ENCODE measurements around the gene PLCH1.
"Not testable (repeated sequence)": the region's sequence is repeated elsewhere in the genome, so short reads cannot be mapped to it uniquely, and the experiment has no call there.

Gene PLCH1

DNA sequence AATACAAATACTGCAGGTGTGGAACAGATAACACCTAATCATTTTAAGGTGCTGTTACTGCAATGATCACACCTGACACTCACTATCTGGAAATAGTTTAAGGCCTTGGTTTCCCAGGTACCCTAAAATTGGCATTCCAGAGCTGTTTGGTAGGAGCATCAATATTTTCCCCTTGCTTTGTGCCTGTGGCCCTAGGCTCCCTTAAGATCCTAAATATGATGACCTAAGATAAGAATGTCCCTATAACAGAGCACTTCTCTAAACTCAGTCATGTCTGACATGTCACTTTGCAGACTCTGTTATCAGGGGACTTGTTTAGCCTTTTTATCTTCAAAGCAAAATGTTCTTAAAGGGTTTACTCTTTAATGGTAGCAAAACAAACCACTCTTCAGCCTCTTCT, 335.5 kb downstream of the PLCH1 start:
- DNase-seq = no peak

DNA sequence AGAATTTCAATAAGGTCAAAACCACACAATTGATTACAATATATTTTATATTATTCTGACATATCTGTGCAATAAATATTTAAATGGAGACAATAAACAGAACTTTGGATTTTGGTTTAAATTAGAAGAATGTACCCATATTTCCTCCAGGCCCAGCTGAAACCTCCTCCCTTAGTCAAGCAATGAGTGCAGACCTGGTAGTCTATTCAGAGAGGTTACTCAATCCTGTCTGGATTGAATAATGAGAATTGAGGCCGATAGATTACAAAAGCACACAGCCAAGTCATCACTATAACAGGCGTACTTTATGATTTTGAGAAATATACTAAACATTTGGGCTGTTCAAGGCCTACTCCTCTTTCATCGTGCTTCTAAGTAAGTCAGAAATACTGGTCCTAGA, 336.9 kb downstream of the PLCH1 start:
- no peak for DNase-seq

DNA sequence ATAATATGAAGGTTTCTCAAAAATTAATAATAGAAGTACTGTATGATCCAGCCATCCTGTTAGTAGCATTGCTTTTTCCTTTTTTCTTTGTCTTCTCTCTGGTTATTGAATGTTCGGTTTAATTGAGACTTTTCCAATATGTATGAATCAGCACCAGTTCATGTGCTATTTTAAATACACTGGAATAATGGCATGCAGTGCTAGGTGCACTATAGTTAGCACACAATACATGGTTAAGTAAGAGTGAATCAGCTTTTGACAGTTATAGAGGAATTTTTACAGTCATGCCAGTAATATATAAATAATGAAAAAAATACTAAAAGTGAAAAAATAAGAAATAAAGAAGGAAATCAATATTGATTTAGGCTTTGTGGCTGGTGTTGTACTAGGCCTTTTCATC, 337.5 kb downstream of the PLCH1 start:
- no peak for DNase-seq

DNA sequence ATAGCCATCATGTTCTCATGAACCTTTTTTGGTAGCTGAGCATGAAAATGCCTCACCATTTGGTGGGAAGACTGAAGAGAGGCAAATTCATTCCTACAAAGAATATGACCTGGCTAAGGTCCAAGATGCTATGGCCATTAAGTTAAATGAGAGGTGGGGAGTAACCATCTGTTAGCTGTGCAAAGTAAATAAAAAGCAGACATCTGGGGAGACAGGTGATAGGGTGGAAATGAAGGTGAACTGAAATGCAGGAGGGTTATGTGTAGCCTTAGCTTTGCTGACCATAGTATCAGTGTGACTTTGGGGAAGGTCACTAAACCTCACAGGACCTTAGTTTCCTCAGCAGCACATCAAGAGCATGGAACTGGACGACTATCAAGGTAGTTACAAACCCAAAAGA, 340.4 kb downstream of the PLCH1 start:
- DNase-seq = no peak

DNA sequence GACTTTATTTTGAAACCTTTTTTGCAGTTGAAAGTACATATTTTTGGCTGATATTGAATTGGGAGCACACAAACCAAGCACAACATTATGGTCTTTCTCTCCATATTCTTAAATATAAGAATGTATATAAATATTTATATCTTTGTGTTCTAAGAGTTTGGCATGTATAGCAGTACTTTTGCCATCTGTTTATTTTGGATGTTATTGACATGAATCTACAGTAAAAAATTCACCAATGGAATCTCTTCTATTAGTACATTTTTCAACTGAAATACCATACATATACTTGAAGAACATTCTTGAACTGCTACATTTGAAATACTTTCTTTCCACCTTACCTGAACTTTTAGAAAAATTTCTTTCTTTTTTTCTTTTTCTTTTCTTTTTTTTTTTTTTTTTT, 342.2 kb downstream of the PLCH1 start:
- DNase-seq = no peak

DNA sequence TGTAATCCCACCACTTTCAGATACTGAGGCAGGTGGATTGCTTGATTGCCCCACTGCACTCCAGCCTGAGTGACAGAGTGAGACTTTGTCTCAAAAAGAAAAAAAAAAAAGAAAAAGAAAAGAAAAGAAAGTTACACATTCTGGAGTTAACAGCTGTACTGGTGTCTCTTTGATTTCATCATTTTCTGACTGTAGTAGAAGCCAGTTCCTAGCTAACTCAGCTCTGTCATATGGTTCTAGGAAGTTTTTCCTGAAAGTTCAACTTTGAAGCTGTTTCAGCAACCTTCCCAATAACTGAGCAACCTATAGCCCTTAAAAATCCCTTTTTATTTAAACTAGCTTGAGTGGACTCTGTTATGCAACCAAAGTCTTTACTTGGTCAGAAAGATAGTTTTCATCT, 346.8 kb downstream of the PLCH1 start:
- DNase-seq = no peak

DNA sequence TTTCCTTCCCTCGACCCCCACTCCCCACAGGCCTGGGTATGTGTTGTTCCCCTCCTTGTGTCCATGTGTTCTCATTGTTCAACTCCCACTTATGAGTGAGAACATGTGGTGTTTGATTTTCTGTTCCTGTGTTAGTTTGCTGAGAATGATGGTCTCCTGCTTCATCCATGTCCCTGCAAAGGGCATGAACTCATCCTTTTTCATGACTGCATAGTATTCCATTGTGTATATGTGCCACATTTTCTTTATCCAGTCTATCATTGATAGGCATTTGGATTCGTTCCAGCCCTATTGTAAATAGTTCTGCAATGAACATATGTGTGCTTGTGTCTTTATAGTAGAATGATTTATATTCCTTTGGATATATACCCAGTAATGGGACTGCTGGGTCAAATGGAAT, 350.0 kb downstream of the PLCH1 start:
- not testable (repeated sequence) for DNase-seq

DNA sequence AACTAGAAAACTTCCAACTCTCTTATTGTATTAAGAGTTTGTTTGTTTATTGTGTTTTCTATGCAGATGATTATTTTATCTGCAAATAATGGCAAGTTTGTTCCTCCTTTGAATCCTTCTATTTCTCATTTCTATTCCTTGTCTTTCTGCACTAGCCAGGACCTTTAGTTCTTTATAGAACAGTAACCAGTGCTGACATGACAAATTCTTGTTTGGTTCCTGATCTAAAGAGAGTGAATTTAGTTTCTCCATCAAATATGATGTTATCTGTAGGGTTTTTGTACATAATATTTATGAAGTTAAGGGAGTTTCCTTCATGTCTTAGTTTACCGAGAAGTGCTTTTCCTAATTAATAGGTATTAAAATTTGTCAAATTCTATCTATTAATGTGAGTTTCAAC, 350.6 kb downstream of the PLCH1 start:
- no peak for DNase-seq

DNA sequence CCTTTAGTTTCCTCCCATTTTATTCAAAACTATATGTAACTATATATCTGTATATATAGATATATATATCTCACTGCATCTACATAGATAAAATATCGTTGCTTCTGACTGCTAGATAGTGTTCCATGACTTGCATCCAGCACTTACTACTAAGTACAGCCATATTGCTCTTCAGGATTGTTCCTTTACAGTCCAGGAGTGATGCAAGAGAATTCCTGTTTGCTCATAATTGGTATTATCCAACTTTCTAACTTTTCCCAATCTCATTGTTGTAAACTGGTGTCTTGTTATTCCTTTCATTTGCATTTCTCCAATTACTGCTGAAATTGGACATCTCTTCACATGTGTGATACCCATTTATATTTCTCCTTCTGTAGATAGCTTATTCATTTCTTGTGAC, 351.6 kb downstream of the PLCH1 start:
- no peak for DNase-seq

DNA sequence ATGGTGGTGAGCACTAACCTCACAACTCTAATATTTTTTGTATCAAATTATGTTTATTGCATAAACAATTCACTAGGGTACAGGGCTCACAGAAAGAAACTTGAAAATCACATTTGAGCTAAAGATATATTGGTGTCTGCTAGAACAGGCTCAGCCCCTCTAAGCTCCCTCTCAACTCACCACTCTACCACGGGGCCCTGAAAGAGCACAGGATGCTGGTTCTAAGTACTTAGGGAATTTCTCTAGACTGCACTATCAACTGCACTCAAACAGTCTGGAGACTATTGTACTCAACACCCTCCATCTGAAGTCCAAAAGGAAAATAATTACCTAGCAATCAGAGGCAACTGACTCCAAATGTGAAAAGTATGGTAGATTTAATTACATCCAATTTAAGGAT, 352.7 kb downstream of the PLCH1 start:
- no peak for DNase-seq

DNA sequence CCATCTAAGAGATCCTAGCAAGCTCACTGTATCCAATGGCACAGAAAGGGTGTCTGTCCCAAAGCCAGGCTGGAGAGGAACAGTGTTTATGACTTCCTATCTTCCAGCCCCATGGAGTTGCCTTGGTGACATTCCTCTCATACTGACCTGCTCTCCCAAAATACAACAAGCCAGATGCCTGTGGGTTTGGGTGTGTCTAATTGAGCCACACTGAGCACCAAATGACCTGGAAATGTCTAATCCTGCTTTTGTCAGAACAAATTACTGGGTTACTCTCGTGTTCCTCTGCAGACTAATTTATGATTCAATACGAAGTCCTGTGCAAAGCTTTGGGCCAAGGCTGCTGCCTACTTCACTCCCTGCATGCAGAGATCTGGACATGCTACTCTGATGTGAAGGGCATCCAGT, 353.3 kb downstream of the PLCH1 start:
- DNase-seq = no peak

DNA sequence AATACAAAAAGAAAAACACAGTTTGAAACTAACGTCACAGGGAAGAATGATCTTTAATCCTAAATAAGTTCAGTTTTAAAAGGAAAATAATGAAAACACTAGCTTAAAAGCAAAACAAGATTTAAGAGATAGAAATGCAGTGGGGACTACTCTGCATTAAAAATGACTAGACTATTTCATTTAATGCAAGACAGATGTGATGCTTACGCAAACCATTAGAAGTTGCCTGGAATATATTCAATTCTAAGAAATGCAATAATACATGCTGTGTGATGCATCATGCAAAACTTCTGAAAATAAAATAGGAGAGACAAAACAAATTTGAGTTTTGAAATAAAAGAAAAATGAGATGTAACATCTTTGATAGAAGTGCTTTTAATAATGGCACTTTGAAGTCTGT, 353.8 kb downstream of the PLCH1 start:
- no peak for DNase-seq

DNA sequence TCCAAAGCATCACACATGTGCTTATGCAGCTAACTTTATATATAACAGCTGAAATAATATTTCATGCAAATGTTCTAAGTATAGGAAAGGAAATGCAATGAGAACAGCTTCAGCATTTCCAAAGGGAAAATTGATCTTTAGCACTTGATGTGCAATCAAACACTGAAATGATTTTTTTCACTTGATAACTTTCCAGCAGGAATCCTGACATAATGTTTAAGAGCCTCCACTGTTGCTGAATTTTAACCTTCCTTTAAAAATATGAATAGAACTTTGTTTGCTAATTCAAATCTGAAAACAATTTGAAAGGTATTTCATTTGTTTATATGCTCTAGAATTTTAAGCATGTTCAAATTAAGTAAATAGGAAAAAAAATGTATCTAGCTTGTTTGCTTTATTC, 354.5 kb downstream of the PLCH1 start:
- DNase-seq = no peak

DNA sequence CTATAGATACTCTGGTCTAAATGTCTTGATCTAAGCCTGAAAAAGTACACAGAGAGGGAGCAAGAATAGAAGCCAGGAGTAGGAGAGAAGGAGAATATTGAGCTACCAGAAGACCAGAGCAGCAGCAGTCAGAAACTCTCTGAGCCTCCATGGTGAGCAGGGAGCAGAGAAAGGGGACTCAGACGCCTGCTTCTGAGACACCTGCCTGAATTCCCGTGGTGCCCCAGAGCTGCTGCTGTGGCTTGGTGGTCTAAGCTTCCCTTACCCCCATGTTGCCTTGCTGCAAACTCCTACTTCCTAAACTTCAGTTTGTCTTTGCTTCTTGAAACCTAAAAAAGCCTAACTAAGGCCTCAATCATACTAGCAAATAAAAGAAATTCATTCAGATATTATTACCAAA, 356.5 kb downstream of the PLCH1 start:
- no peak for DNase-seq

DNA sequence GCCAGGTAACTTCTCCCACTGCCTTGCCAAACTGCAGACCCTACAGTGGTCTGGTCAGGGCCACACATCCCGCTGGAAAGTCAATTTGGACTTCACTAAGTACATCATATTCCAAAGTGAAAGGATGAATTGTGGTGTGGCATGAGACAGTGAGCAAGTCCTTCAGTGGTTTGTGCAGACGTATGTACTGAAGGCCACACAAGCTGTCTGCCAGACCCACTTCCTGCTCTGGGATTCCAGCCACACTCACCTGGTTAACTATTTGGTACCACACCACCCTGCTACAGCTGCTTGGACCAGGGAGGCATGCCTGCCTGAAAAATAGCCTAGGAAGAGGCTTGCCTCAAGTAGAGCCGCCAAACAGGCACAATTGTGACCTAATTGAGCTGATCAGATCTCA, 357.3 kb downstream of the PLCH1 start:
- DNase-seq = no peak

DNA sequence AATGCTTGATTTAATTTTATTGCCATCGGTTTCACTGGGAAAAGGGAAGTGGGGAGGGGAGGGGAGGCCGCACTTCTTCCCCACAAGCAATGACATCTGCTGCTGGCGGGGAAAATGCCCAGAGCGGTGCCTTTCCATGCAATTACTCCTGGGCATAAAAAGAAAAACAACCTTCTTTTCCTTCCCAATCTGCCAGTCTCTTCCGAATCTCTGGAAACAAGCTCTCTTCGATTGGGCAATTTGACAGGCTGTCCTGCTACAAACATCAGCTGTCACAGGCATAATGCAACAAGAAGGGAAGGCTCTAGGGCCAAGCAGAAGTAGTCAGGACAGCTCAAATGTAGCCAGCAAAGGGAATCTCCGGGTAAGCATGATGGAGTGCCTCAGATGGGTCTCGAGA, 358.0 kb downstream of the PLCH1 start:
- DNase-seq = no peak

DNA sequence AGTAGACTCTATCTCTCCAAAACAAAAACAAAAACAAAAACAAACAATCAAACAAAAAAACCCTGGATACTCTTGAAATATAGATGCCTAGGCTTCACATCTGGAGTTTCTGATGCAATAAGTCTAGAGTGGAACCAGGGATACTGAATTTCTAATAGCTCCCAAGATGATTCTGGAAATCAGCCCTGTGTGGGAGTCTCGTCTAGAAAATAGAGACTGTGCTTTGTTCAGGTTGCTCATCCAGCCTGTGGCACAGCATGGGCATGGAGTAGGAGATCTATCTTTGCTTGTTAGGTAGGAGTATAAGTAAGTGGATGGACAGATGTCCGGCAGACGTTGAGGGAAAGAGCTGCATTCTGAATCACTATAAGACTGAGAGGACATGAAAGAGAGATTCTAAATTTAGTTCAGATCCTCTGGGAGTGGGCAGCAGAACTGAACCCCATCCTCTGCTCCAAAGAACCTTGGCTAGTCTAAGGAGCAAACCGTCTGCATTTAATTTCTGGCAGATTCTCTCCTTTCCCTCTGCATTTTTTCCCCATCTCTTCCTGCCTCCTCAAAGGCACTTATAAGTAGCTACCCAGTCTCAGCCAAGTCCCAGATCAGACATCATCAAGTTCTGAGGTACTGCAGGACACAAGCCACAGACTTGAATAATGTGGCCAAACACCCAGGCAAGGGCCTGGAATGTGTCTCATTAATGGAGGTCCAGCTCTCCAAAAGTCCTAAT, 358.8 kb downstream of the PLCH1 start:
- no peak for DNase-seq

DNA sequence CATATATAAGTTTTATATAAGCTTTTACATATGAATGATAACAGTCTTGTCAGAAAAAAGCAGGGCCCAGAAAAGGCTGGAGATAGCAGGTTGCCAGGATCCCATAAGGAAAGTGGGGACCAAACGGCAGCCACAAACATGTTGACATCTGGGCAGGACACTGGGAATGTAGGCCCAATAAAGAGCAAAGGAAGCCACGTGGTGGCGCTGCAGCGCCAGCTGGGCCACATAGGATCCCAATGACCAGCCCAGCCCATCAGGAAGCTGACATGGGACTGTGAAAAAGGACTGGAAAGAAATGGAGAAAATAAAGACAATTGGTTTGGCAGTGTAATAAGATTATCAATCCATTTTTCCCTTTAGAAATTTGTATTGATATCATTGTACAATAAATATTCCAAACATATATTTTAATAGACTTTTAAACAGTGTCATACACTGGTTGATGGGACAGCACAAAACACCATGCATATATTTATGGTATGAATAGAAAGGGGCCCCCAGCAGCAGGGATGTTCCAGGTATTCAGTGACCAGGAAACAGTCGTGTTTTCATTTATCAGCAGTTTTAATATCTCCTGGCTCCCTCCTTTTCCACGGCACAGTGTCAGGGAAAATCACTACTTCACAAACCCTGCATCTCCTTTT, 362.4 kb downstream of the PLCH1 start:
- no peak for DNase-seq

DNA sequence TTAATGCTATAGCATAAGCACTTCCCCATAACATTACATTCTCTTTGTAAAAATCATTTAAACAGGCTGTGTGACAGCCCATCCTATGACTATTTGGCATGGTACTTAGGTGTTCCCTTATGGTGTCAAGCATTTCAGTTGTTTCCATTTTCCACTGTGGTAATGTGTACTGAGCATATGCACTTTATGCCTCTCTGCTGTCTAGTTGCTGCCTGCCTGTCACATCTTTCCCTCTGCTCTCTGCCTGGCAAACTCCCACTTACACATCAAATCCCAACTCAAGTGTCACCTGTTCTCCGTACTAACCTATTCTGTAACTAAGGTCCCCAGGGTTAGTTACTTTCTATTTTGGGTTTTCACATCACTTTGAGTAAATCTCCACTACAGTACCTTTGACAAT, 367.0 kb downstream of the PLCH1 start:
- no peak for DNase-seq

DNA sequence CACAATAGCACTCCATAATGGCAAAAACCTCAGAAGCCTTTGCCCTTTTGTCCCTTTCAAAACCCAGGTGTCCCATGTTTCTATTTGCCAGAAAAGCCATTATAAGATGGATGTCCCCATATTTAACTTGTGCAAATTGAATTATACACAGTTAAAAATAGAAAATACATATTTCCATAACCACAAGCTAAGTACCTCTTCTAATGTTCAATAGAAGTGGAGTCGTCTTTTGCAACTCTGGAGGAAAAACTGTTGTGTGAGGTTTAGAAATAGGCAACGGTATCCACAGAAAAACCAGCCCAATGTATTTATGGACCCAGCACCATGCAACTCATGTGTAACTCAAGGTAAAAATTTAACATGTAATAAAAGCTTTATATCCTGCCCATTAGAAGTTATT, 367.8 kb downstream of the PLCH1 start:
- no peak for DNase-seq

DNA sequence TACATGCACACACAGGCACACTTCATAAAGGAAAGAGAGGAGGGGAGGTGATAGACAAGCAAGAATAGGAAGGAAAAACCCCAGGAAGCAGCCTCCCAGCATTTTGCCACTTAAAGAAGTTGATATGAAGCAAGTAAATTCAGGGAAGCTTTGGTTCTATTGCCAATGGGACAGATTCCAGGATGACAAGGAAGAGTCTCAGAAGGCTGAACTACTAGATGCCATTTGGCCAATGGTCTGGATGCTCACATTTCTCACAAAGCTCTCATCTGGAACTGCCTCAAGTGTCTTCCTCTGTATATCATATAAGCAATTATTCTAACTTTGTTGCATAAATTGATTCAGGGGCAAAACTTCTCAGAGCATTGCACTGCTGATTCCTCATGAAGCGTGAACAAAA, 372.6 kb downstream of the PLCH1 start:
- DNase-seq = no peak

DNA sequence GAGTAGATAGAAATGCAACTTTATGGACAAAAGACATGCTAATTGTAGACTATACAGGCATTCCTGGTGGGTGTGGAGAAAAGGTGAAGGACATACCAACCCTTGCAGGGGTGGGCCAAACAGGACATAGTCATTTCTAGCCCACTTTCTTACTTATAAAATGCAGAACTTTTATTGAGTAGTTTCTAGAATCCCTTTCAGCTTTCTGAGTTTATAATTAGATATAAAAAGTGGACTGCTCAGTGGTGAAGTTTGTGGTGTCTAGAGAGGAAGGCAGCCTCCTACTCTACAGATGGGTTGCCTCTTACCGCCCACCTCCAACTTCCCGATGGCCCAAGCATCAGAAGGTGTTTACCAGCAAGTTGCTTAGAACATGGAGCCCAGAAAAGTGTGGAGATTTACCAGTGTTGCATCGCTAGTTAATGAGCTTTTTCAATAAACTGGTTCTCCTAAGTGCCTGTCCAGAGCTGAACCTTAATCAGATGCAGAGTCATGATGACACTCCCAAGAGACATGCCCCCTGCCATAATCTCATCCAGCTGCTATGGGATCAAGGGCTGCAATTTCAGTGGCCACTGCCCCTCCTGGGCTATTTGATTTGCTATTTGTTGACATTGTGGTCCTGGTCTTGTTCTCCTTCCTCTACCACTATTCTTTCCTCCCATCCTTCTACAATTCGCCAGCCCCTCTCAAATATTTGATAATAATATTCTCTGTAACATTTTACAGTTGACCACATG, 373.9 kb downstream of the PLCH1 start:
- DNase-seq = no peak

DNA sequence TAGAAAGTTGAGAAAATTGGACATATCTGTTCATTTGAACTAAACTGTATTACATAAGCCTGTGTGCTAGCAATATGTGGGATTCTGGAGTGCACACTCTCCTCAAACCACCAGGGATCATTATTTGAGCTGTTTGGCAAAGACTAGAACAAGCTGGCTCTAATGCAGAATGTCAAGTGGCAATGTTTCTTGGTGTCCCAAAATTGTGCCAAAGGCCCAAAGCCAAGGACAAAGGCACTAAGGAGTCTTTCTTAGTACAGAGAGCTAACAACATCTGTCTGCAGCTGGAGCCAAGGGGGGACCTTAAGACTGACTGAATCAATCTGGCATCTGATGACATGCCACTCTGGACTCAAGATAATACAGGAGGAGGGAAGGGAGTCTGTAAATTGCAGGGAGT, 374.7 kb downstream of the PLCH1 start:
- no peak for DNase-seq

DNA sequence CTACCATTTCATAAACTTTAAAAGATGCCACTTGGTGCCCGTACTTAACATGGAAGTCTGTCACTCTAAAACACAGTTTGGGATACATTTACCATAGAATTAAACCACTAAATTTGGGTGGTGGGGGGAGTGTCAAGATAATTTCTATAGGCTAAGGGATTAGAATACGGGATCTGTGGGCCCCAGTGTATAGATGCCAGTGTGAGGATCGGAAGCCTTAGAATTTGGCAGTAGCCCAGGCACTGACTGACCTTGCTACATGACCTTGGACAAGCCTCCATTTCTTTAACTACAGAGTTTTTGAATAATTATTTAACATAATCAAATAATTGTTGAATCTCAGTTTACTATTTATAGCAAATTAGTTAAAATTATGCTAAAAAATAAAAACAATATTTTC, 375.1 kb downstream of the PLCH1 start:
- DNase-seq = no peak
